ENCODE measurements around the gene JAG1.

The JAG1 gene

DNA sequence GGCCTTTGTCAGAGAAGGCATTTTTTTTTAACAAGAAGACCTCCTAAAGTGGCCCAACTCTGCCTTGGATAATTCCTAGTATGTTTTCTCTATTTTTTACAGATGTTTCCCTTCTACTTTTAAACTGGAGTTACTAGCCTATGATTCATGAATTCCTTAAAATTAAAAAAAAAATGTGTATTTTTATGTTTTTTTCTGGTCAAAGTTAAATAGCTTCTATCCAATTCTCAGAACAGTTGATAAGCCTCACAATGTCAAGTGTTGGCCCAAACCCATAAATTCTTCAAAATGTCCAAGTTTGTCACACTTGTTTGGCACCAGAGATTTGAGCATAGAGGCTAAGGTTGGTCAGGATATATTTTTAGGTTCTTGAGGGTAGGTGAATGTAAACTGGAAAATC is 64.0 kb downstream of the JAG1 start:
- no peaks in the 10 kb centered on the region for H3K9me3 ChIP-seq (ENCODE audit: control insufficient read depth, low read length)
- no peaks in the 10 kb centered on the region for H3K36me3 ChIP-seq (ENCODE audit: control insufficient read depth, insufficient read depth, low read length)
- no peak overlapping the region for H3K4me2 ChIP-seq (ENCODE audit: low read length)
- no peak overlapping the region for H2AFZ ChIP-seq
- H3K4me3 ChIP-seq (ENCODE audit: low read depth, low read length): no peak overlapping the region
- H3K9ac ChIP-seq: no peak overlapping the region
- H3K4me1 ChIP-seq: peaks cover 15% of the 10 kb centered on the region
- no peaks in the 10 kb centered on the region for H3K79me2 ChIP-seq
- TF ChIP-seq, protein P1, sequence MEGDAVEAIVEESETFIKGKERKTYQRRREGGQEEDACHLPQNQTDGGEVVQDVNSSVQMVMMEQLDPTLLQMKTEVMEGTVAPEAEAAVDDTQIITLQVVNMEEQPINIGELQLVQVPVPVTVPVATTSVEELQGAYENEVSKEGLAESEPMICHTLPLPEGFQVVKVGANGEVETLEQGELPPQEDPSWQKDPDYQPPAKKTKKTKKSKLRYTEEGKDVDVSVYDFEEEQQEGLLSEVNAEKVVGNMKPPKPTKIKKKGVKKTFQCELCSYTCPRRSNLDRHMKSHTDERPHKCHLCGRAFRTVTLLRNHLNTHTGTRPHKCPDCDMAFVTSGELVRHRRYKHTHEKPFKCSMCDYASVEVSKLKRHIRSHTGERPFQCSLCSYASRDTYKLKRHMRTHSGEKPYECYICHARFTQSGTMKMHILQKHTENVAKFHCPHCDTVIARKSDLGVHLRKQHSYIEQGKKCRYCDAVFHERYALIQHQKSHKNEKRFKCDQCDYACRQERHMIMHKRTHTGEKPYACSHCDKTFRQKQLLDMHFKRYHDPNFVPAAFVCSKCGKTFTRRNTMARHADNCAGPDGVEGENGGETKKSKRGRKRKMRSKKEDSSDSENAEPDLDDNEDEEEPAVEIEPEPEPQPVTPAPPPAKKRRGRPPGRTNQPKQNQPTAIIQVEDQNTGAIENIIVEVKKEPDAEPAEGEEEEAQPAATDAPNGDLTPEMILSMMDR (IDR thresholded peaks at IDR 0.05): no peak
- H3K27me3 ChIP-seq (ENCODE audit: control insufficient read depth, insufficient read depth, low read length): no peaks in the 10 kb centered on the region
- H3K27ac ChIP-seq: peak overlapping the region; percentile 33

DNA sequence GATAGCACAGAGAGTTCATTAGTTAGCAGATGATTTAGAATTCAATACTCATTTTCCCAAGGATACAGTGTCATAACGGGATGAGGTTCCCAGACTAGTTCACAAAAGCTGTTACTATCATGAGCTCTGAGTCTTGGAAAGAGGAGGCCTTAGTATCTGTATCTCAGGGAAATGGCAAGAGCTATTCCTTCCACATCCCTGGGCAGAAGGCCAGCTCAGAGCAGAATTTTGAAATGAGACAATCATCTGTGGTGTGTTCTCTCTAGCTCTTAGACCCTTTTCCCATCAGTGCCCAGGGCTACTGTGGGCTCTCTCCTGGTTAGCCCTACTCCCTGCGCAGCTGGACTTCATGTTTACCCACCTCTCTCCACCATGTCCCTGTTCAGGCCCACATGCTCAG is 64.5 kb downstream of the JAG1 start:
- H3K27me3 ChIP-seq (ENCODE audit: control insufficient read depth, insufficient read depth, low read length): no peaks in the 10 kb centered on the region
- no peak overlapping the region for H3K9ac ChIP-seq
- H3K36me3 ChIP-seq (ENCODE audit: control insufficient read depth, insufficient read depth, low read length): no peaks in the 10 kb centered on the region
- TF ChIP-seq, protein P1 (IDR thresholded peaks at IDR 0.05): no peak
- no peak overlapping the region for H3K4me3 ChIP-seq (ENCODE audit: low read depth, low read length)
- no peak overlapping the region for H3K4me2 ChIP-seq (ENCODE audit: low read length)
- peak overlapping the region; percentile 33 for H3K27ac ChIP-seq
- H2AFZ ChIP-seq: no peak overlapping the region
- no peaks in the 10 kb centered on the region for H3K9me3 ChIP-seq (ENCODE audit: control insufficient read depth, low read length)
- no peaks in the 10 kb centered on the region for H3K79me2 ChIP-seq
- peaks cover 20% of the 10 kb centered on the region for H3K4me1 ChIP-seq

DNA sequence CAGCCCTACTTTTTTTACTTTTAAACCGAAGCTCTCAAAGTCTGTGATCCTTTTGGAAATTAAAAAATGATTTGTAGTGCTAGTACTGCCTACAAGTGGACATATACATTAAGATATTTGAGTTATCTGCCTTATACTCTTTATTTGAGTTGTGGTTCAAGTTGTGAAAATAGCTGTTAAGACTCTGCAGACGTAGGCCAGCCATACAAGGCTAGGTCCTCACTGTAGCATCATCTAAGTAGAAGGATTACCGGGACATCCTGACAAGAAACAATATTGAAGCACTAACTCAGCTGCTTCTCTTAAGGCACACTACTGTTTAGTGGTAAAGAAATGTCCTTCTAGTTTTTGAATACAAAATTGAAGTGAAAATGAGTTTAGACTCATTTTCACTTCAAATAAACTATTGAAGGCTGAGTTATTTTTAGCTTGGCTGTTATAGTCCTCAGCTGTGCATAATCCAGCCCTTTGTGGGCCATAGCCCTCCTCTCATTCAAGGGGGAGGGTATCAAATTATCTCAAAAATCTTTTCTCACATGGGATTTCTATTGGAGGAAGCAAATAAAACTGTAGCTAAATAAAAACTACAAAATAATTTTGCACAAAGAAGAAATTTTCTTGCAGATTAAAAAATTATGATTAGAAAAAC is 68.1 kb downstream of the JAG1 start:
- Histone ChIP-seq H3K79me2 (no peaks in the 10 kb centered on the region), H3K9me3 (ENCODE audit: control insufficient read depth, low read length) (no peaks in the 10 kb centered on the region)
- TF ChIP-seq, protein P1 (IDR thresholded peaks at IDR 0.05): no peak

DNA sequence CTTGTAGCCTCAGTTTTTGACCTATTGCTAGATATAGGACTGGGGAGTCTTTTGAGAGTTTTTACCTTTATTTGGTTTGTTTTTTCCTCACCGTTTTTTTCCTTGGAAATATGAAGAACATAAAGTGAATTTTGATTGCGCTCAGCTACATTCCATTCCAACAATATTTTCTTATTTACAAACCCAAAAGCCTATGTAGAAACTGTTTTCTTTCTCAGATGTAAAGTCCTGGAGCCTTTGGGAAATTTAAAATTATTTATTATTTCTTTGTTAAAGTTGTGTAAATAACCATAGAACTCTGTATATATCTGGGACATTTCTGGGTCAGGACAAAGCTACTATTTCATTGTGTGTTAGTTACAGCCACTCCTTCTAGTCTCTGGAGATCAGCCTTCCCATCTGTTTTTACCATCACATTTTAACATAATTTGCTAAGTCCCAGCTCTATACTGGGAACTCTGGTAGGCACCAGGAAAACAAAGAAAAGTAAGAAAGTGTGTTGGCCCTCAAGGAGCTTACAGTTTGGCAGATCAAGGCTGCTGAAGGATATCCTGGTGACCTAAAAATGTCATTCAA is 68.8 kb downstream of the JAG1 start:
- Histone ChIP-seq H2AFZ (no peak overlapping the region), H3K36me3 (ENCODE audit: control insufficient read depth, insufficient read depth, low read length) (no peaks in the 10 kb centered on the region), H3K27ac (peak overlapping the region; percentile 52), H3K27me3 (ENCODE audit: control insufficient read depth, insufficient read depth, low read length) (no peaks in the 10 kb centered on the region), H3K4me3 (ENCODE audit: low read depth, low read length) (no peak overlapping the region), H3K9ac (no peak overlapping the region), H3K4me1 (peaks cover 47% of the 10 kb centered on the region), H3K79me2 (peaks cover 3% of the 10 kb centered on the region), H3K9me3 (ENCODE audit: control insufficient read depth, low read length) (no peaks in the 10 kb centered on the region), H3K4me2 (ENCODE audit: low read length) (no peak overlapping the region)
- TF ChIP-seq, protein P1 (IDR thresholded peaks at IDR 0.05): no peak

More for the DNA sequence above, 68.1 kb downstream of the JAG1 start:
- Histone ChIP-seq H3K4me3 (ENCODE audit: low read depth, low read length) (no peak overlapping the region), H3K4me1 (peaks cover 40% of the 10 kb centered on the region), H3K27ac (peak overlapping the region; percentile 52), H3K4me2 (ENCODE audit: low read length) (no peak overlapping the region), H2AFZ (no peak overlapping the region), H3K27me3 (ENCODE audit: control insufficient read depth, insufficient read depth, low read length) (no peaks in the 10 kb centered on the region), H3K36me3 (ENCODE audit: control insufficient read depth, insufficient read depth, low read length) (no peaks in the 10 kb centered on the region), H3K9ac (no peak overlapping the region)
